Measurements from ENCODE around the gene GCNT1. TPM values are rescaled to one million over a fixed set of nuclear protein-coding genes. Genes with fewer than 3 reads are reported as not detected.
"Not testable (repeated sequence)": the region's sequence is repeated elsewhere in the genome, so short reads cannot be mapped to it uniquely, and the experiment has no call there.

The GCNT1 gene
- total RNA-seq, 1 donor from 2014 or later = 2.0 TPM

- intact Hi-C loops (cut with DNase I) = no loop called here
- no peak for DNase-seq (ENCODE audit: low spot score)
Observed at GRCh38 chr9:76478226-76478625, 19.2 kb downstream of the GCNT1 start.

GRCh38 chr9:76479337-76479736 lies 20.4 kb downstream of the GCNT1 start:
- intact Hi-C loops (cut with DNase I); DNase-seq (ENCODE audit: low spot score): not testable (repeated sequence)

DNA sequence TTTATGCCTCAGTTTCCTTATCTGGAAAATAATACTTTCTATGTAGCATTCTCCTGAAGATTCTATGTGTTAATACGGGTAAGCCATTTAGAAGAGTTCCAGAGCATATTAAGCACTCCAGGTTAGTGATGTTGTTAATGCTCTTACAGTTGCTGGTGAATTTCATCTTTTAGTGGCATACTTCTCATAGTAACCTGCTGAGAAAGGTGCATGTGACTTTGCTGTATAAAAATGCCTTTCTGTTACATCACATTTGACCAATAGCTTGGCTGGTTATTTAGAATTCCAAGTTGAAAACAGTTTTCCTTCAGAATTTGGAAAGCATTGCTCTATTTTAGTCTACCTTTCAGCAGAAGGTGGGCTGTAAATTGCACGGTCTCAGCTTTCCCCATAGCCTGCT lies 27.2 kb downstream of the GCNT1 start:
- intact Hi-C loops (cut with DNase I) = no loop called here
- DNase-seq (ENCODE audit: low spot score) = no peak

GRCh38 chr9:76490249-76490990 lies 31.4 kb downstream of the GCNT1 start:
- no peak for DNase-seq (ENCODE audit: low spot score)
- intact Hi-C loops (cut with DNase I) = no loop called here

DNA sequence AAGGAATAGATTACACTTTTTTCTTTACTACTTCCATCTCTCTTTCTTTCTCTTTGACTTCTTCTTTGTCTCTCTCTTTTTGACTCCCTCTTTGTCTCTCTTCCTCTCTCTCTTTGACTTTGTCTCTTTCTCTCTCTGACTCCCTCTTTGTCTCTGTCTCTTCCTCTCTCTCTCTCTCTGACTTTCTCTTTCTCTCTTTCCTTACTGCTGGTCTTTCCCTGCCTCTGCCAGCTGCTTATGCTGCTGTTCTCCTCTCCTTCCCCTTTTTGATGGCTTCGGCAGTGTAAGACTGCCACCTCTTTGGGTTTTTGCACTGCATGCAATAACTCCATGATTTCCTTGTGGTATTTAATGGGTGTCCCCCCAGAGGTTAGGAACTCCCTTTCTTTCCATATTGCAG lies 32.1 kb downstream of the GCNT1 start:
- intact Hi-C loops (cut with DNase I); DNase-seq (ENCODE audit: low spot score): not testable (repeated sequence)

DNA sequence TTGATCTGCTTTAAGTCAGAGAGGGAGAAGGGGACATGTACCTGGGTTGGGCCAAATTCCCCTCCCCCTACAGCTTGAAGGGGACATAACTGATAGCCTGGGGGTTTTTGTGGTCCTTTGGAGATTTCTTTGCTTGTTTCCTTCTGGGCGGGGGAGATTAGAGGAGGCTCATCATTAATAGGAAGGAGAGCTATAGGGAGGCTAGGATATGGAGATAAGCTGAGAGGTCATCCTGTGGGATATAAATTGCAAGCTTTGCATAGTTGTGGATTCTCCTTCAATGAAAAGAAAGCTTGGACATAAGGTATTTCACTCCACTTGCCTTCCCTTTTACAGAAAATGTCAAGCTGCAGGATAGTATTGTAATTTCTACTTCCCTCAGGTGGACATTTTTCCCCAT lies 34.5 kb downstream of the GCNT1 start:
- intact Hi-C loops (cut with DNase I); DNase-seq (ENCODE audit: low spot score): not testable (repeated sequence)

DNA sequence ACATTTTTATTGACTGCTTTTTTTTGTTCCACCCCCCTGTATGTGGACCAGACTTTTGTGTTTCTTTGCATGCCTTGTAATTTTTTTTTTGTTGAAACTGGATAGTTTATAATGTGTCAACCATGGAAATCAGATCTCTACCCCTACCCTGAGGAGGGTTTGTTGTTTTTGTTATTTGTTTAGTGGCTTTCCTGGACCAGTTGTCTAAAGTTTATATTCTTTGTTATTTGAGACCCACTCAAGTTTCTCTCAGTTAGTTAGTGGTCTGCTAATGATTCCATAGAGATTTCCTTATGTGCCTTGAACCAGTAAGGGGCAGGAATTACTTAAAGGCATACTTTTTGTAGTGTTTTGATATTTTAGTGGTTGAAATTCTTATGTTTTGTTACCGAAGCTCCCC lies 41.1 kb downstream of the GCNT1 start:
- intact Hi-C loops (cut with DNase I) = no loop called here
- DNase-seq (ENCODE audit: low spot score) = no peak

DNA sequence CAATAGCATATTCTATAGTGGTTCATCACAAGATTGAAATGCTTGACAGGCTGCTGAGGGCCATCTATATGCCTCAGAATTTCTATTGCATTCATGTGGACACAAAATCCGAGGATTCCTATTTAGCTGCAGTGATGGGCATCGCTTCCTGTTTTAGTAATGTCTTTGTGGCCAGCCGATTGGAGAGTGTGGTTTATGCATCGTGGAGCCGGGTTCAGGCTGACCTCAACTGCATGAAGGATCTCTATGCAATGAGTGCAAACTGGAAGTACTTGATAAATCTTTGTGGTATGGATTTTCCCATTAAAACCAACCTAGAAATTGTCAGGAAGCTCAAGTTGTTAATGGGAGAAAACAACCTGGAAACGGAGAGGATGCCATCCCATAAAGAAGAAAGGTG lies 43.8 kb downstream of the GCNT1 start:
- DNase-seq (ENCODE audit: low spot score) = no peak
- intact Hi-C loops (cut with DNase I) = no loop called here

DNA sequence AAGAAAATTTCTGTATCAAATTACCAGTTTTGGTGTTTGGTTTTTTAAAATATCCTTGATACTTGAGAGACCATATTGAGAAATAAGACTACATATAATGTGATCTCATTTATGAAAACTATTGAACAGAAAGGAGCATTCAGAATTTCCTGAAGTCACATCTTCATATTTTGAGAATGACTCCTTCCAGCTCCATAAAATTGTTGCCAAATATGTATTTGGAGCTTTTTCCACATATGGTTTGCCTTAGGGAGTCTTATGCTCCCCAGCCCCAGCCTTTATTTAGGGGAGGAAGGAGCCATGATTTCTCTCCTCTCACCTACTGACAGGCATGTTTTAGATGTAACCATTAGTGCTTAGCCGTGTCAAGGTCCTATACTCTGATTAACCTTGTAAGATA lies 51.1 kb downstream of the GCNT1 start:
- intact Hi-C loops (cut with DNase I) = no loop called here

DNA sequence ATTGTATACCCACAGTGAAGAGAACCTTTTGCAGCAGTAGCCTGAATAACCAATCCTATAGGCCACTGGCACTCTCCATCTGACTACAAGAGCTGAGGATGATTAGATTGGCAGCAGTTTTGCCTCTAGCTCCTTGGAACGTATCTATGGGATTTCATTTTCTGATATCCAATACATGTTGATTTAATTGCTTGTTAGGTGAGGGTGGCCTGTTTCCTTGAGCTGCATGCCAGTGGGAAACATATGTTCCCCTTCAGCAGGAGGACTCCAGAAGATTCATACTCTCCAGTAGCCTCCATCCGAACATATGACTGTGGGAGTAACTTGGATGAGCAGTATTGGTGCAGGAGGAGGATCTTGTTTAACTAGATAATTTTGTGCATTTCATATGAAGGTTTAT lies 51.5 kb downstream of the GCNT1 start:
- intact Hi-C loops (cut with DNase I) = no loop called here
- DNase-seq (ENCODE audit: low spot score) = no peak

More for the DNA sequence above, 51.1 kb downstream of the GCNT1 start:
- no peak for DNase-seq (ENCODE audit: low spot score)

GRCh38 chr9:76512826-76513225 lies 53.8 kb downstream of the GCNT1 start:
- intact Hi-C loops (cut with DNase I) = no loop called here
- DNase-seq (ENCODE audit: low spot score) = no peak

DNA sequence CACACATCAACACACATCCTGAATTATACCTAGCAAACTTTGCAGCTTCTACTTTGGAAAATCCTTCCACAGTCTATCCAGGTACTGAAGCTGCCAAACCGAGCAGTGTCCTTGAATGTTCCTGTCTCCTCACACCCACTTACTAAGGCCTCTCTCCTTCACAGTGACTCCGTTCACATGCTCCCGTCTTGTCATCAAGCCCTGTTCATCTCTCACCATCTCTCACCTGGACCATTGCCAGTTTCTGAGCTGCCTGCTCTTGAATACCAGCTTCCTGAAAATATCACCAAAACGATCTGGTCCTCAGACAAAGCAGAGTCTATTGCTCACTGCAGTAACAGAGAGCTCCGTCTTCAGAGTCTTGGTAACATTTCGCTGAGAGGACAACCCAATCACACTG lies 57.4 kb downstream of the GCNT1 start:
- intact Hi-C loops (cut with DNase I) = no loop called here
- no peak for DNase-seq (ENCODE audit: low spot score)

GRCh38 chr9:76516871-76517270 lies 57.9 kb downstream of the GCNT1 start:
- no peak for DNase-seq (ENCODE audit: low spot score)
- intact Hi-C loops (cut with DNase I) = no loop called here

DNA sequence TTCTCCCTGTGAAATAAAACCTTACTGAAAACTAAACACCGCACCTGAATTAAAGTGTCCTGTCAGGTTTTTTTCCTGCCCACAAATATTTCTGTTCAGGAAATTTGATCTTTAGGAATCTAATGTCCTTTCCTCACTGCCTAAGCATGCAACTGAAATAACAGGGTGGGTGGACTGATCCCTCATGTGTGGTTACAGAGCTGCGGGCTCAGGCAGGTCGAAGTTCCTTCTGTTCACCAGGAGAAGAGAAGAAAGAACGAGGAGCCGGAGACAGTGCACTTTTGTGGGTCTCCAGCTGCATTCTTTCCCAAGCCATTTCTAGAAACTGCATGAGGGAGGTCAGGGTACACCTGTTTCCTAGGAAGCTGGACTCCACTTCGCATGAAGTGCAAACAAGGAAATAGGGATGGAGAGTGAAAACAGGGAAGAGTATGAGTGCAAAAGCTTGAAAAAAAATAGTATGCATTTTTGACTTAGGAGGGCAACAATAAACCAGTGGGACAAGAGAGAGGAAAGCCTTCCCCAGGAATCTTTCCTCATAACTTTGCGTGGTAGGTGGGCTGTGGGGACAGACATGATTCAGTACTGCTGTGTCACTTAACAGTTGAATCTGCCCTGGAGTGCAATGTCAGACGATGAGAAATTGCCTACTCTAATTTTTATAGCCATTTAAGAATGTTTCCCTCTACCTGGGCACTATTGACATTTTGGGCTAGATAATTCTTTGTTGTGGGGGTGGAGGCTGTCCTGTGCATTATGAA lies 60.3 kb downstream of the GCNT1 start:
- intact Hi-C loops (cut with DNase I) = no loop called here
- no peak for DNase-seq (ENCODE audit: low spot score)

DNA sequence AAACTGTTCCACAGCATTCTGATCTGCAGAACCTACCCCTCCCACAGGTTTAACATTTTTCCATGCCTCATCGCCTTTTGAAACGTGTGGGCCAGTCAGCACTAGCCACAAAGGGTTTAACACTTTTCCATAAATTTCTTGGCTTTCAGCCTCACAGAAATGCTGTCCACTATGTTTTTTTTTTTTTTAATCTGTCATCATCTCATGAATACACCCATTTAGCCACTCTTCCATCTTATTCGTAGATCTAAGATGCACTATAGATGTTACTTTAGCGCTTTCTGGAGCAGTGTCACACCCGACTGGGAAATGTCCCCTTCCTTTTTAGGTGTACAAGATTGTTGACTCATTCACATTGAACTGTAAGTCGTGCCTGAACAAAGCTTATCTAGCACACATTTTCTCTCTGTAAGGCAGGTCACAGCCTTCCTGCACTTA lies 62.3 kb downstream of the GCNT1 start:
- intact Hi-C loops (cut with DNase I) = no loop called here
- DNase-seq (ENCODE audit: low spot score) = no peak

DNA sequence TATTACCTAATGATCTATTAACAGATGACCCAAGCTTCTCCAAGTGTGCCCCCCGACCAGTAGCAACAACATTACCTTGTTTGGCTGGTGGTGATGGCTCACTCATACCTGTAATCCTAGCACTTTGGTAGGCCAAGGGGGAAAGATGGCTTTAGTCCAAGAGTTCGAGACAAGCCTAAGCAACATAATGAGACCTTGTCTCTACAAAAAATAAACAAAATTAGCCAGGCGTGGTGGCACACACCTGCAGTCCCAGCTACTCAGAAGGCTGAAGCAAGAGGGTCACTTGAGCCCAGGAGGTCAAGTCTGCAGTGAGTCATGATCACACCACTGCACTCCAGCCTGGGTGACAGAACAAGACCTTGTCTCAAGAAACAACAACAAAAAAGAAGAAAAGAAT lies 62.9 kb downstream of the GCNT1 start:
- intact Hi-C loops (cut with DNase I) = no loop called here
- no peak for DNase-seq (ENCODE audit: low spot score)

- DNase-seq (ENCODE audit: low spot score); intact Hi-C loops (cut with DNase I): not testable (repeated sequence)
Observed at GRCh38 chr9:76523617-76524200, 64.7 kb downstream of the GCNT1 start.

GRCh38 chr9:76525196-76525595 lies 66.2 kb downstream of the GCNT1 start:
- DNase-seq (ENCODE audit: low spot score) = no peak
- intact Hi-C loops (cut with DNase I) = no loop called here

GRCh38 chr9:76526026-76526425 lies 67.0 kb downstream of the GCNT1 start:
- intact Hi-C loops (cut with DNase I) = no loop called here
- no peak for DNase-seq (ENCODE audit: low spot score)

- DNase-seq (ENCODE audit: low spot score) = no peak
- intact Hi-C loops (cut with DNase I) = no loop called here
Observed at GRCh38 chr9:76528056-76528455, 69.1 kb downstream of the GCNT1 start.
